Vagina (tissue), 2 donors: ENCODE results near the gene DNAH6. TPM values are rescaled to one million over a fixed set of nuclear protein-coding genes. Genes with fewer than 3 reads are reported as not detected.

Experiments used
- DNase-seq, 2 donors: peaks; one replicate each; pipeline ENCODE4 v3.0.0-alpha.2; 2017; ENCODE audit errors: extremely low spot score in 2 of 2
- H3K27ac ChIP-seq: fragments of 200-600 bp; sonication (generic); one replicate; pipeline ENCODE4 v1.5.1; 2019
- H3K27me3 ChIP-seq: fragments of 200-600 bp; sonication (generic); one replicate; pipeline ENCODE4 v1.5.1; 2019
- H3K36me3 ChIP-seq, 2 donors: fragments of 200-600 bp; sonication (generic); one replicate each; pipeline ENCODE4 v1.5.1; 2017 to 2019
- H3K4me1 ChIP-seq: fragments of 200-600 bp; sonication (generic); one replicate; pipeline ENCODE4 v1.5.1; 2019
- H3K4me3 ChIP-seq, 2 donors: fragments of 200-600 bp; sonication (generic); 1 replicate in 1 of 2; 2 replicates in 1 of 2; pipeline ENCODE4 v1.5.1; 2016 to 2019
- H3K9me3 ChIP-seq: fragments of 200-600 bp; sonication (generic); one replicate; pipeline ENCODE4 v1.5.1; 2019
- POLR2A ChIP-seq, 2 donors: fragments of 450-650 bp; IDR thresholded peaks; one replicate each; pipeline ENCODE4 v1.6.1; 2017; ENCODE audit warnings: antibody characterized with exemption in 2 of 2, mild to moderate bottlenecking in 2 of 2, moderate library complexity in 2 of 2
- POLR2AphosphoS5 ChIP-seq, 2 donors: sonication (generic); formaldehyde crosslinking; IDR thresholded peaks; one replicate each; pipeline ENCODE4 v1.9.0; 2017; ENCODE audit warnings: antibody characterized with exemption in 2 of 2, mild to moderate bottlenecking in 2 of 2, low read depth in 1 of 2; ENCODE audit not compliant: insufficient read depth in 1 of 2
- intact Hi-C: fragments of 100-400 bp; cut with DNase I; formaldehyde crosslinking; loops from one replicate; pipeline ENCODE4 v1.15.1; 2023
- total RNA-seq: library from RNA; depleted of rRNA; stranded (reverse); fragments of >200 nt; gene quantifications from one replicate; pipeline ENCODE4 v1.2.3, GENCODE V29; 2016
- TF ChIP-seq, protein P1 (sequence below), 3 experiments: fragments of 450-650 bp in 2 of 3; fragments of 200-600 bp in 1 of 3; sonication (generic) in 1 of 3; IDR thresholded peaks; one replicate each; pipeline ENCODE4 v1.5.1; 2017 to 2019; ENCODE audit warnings: antibody characterized with exemption in 3 of 3, mild to moderate bottlenecking in 2 of 3, moderate library complexity in 2 of 3

DNAH6 gene
- total RNA-seq, 1 donor from 2014 or later = 0.49 TPM

DNA sequence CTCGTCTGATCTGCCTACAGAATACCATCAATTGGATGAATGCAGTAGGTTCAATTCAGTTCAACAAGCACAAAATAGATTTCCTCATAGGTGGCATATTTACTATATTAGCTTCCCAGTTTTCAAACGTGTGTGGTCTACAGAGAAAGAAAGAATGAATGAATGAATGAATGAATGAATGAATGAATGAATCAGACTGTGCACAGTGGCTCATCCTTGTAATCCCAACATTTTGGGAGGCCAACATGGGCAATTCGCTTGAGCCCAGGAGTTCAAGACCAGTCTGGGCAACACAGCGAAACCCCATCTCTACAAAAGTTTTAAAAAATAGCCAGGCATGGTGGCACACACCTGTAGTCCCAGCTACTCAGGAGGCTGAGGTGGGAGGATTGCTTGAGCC, 269.7 kb downstream of the DNAH6 start:
- TF ChIP-seq POLR2A (IDR thresholded peaks at IDR 0.05) = no peak
- TF ChIP-seq POLR2AphosphoS5 (IDR thresholded peaks at IDR 0.05; ENCODE audit: insufficient read depth in 1 of 2, low read depth in 1 of 2) = no peak
- TF ChIP-seq, protein P1, sequence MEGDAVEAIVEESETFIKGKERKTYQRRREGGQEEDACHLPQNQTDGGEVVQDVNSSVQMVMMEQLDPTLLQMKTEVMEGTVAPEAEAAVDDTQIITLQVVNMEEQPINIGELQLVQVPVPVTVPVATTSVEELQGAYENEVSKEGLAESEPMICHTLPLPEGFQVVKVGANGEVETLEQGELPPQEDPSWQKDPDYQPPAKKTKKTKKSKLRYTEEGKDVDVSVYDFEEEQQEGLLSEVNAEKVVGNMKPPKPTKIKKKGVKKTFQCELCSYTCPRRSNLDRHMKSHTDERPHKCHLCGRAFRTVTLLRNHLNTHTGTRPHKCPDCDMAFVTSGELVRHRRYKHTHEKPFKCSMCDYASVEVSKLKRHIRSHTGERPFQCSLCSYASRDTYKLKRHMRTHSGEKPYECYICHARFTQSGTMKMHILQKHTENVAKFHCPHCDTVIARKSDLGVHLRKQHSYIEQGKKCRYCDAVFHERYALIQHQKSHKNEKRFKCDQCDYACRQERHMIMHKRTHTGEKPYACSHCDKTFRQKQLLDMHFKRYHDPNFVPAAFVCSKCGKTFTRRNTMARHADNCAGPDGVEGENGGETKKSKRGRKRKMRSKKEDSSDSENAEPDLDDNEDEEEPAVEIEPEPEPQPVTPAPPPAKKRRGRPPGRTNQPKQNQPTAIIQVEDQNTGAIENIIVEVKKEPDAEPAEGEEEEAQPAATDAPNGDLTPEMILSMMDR (IDR thresholded peaks at IDR 0.05) = no peak

DNA sequence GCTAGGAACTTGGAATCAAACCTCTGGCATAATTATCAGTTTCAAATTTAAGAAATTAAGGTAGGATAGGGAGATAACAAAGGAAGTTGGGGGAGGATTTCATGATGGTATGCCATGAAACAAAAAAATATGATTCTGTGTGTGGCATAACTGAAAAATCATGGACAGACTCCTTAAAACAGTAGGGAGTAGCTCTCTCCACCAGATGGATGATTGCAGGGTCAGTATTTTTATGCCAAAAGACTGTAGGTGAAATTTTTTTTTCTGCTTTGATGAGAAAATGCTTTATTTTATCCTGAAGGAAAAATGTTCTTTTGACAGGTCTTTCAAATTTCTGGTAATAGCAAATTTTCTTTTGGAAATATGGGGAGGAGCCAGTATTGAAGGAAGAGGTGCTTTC, 270.3 kb downstream of the DNAH6 start:
- no peak for DNase-seq
- TF ChIP-seq POLR2A (IDR thresholded peaks at IDR 0.05) (no peak), POLR2AphosphoS5 (IDR thresholded peaks at IDR 0.05; ENCODE audit: insufficient read depth in 1 of 2, low read depth in 1 of 2) (no peak)
- TF ChIP-seq, protein P1 (IDR thresholded peaks at IDR 0.05) = no peak
- intact Hi-C loops = no loop called here
- H3K36me3 ChIP-seq = no peaks in the 10 kb centered on the region
- no peak overlapping the region for H3K4me3 ChIP-seq
- no peaks in the 10 kb centered on the region for H3K27me3 ChIP-seq
- H3K27ac ChIP-seq = no peak overlapping the region
- H3K9me3 ChIP-seq = no peaks in the 10 kb centered on the region
- no peaks in the 10 kb centered on the region for H3K4me1 ChIP-seq

More for the DNA sequence above, 269.7 kb downstream of the DNAH6 start:
- no peaks in the 10 kb centered on the region for H3K4me1 ChIP-seq
- no peaks in the 10 kb centered on the region for H3K9me3 ChIP-seq
- no peak for DNase-seq
- no peaks in the 10 kb centered on the region for H3K36me3 ChIP-seq
- no peak overlapping the region for H3K27ac ChIP-seq
- H3K4me3 ChIP-seq = no peak overlapping the region
- intact Hi-C loops = no loop called here
- no peaks in the 10 kb centered on the region for H3K27me3 ChIP-seq

DNA sequence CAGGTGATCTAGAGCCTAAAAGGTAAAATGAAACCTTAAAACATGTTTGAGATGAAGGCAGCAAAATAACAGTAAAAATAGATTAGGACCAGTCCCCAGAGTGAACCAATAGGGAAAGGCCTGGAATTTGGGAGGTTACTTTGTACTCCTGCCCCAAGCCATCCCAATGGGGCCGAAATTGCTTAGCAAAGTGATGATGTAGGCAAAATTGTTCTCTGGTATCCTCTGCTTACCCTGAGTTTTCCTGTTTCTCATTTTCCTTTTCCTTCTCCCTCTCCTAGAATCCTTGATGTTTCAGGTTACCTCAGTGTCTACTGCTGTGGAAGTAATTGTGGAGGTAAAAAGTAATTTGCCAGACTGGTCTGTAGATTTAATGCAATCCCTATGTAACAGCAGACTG, 271.7 kb downstream of the DNAH6 start:
- no peaks in the 10 kb centered on the region for H3K4me1 ChIP-seq
- no peak overlapping the region for H3K27ac ChIP-seq
- no peaks in the 10 kb centered on the region for H3K36me3 ChIP-seq
- DNase-seq = no peak
- no peak overlapping the region for H3K4me3 ChIP-seq
- TF ChIP-seq, protein P1 (IDR thresholded peaks at IDR 0.05) = no peak
- TF ChIP-seq POLR2AphosphoS5 (IDR thresholded peaks at IDR 0.05; ENCODE audit: insufficient read depth in 1 of 2, low read depth in 1 of 2) = no peak
- TF ChIP-seq POLR2A (IDR thresholded peaks at IDR 0.05) = no peak
- H3K27me3 ChIP-seq = no peaks in the 10 kb centered on the region
- intact Hi-C loops = no loop called here
- no peaks in the 10 kb centered on the region for H3K9me3 ChIP-seq

DNA sequence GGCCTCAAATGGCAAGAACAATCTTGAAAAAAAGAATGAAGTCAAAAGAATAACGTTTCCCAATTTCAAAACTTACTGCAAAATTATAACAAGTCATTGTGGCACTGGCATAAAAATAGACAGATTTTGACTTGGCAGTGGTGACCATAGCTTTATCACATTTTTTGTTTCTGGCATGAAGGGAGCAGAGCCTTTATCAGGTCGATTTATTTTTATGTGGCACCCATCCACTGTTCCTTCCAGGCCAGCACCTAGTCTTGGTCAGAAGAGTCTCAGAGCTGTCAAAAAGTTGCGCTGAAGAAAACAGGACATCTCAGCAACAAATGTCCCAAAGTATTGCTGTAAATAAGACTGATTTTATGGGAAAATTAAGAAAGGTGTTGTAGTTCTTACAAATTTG, 272.2 kb downstream of the DNAH6 start:
- TF ChIP-seq POLR2A (IDR thresholded peaks at IDR 0.05) = no peak
- TF ChIP-seq, protein P1 (IDR thresholded peaks at IDR 0.05) = no peak
- TF ChIP-seq POLR2AphosphoS5 (IDR thresholded peaks at IDR 0.05; ENCODE audit: insufficient read depth in 1 of 2, low read depth in 1 of 2) = no peak
- no peak overlapping the region for H3K27ac ChIP-seq
- no peaks in the 10 kb centered on the region for H3K27me3 ChIP-seq
- no peaks in the 10 kb centered on the region for H3K9me3 ChIP-seq
- H3K4me3 ChIP-seq = no peak overlapping the region
- no peaks in the 10 kb centered on the region for H3K36me3 ChIP-seq
- no peaks in the 10 kb centered on the region for H3K4me1 ChIP-seq
- intact Hi-C loops = no loop called here
- DNase-seq = no peak

DNA sequence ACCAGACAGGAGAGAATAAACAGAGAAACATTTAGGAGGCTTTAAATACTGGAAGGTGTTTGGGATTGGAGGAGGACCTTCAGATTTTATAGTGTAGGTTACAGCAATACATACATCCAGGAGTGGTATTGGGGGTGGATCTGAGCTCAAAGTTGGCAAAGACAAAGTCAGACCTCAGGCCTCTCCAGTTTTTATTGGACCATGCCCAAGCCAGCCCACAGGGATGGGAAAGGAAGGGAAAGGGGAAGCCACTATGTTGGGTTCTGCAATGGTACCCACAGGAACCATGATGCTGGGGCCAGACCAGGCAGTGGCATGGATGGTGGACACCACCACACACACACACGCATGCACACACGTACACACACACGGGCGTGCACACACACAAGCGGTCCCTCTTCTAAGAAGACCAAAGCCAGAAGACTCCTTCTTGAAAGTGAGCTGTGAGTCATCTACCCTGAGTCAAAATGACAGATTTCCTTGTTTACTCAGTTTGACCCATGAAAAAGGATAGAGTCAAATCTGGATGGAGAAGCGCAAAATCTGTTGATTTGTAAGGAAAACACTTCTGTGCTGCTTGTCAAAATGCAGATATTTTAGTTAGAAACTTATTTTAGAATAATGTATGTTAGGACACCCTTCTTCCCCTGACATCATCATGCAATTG, 276.7 kb downstream of the DNAH6 start:
- no peak overlapping the region for H3K4me3 ChIP-seq
- intact Hi-C loops = no loop called here

More for the DNA sequence above, 276.7 kb downstream of the DNAH6 start:
- no peak for TF ChIP-seq POLR2AphosphoS5 (IDR thresholded peaks at IDR 0.05; ENCODE audit: insufficient read depth in 1 of 2, low read depth in 1 of 2)
- TF ChIP-seq POLR2A (IDR thresholded peaks at IDR 0.05) = no peak
- TF ChIP-seq, protein P1 (IDR thresholded peaks at IDR 0.05) = no peak
- DNase-seq = no peak
- Histone ChIP-seq H3K4me1 (no peaks in the 10 kb centered on the region), H3K27me3 (no peaks in the 10 kb centered on the region), H3K27ac (no peak overlapping the region), H3K36me3 (no peaks in the 10 kb centered on the region), H3K9me3 (no peaks in the 10 kb centered on the region)
